Measurements from ENCODE around the gene SLC35B2. TPM values are rescaled to one million over a fixed set of nuclear protein-coding genes. Genes with fewer than 3 reads are reported as not detected.

SLC35B2 gene
- total and polyA plus RNA-seq, 9 of the 15 experiments (the other 6 are each of a cell fraction or from before 2014, with no cell fraction given), result 14.5 to 59.1 (median 47.1) TPM

- no peak for TF ChIP-seq POLR3G (IDR thresholded peaks at IDR 0.05; ENCODE audit: extremely low read depth, insufficient read length, insufficient replicate concordance)
- no peak for TF ChIP-seq PATZ1 (CRISPR knock-in tag; IDR thresholded peaks at IDR 0.05; ENCODE audit: borderline replicate concordance)
- TF ChIP-seq XRCC5 (IDR thresholded peaks at IDR 0.05; ENCODE audit: low read depth, low read length), result no peak
- peak; percentile 96 for TF ChIP-seq PRDM10 (IDR thresholded peaks at IDR 0.05; ENCODE audit: partially characterized antibody)
- TF ChIP-seq ZBTB2 (IDR thresholded peaks at IDR 0.05), result peak; percentile 71; the same call in 1 of the 2 replicates
- no peak for TF ChIP-seq HCFC1 (IDR thresholded peaks at IDR 0.05; ENCODE audit: low read depth, low read length)
- no peak for TF ChIP-seq JUN (IDR thresholded peaks at IDR 0.05; ENCODE audit: borderline replicate concordance, low read depth, low read length)
- TF ChIP-seq JUN (CRISPR knock-in tag; IDR thresholded peaks at IDR 0.05; ENCODE audit: borderline replicate concordance), result no peak
- no peak for TF ChIP-seq ZFP1 (CRISPR knock-in tag; IDR thresholded peaks at IDR 0.05)
- no peak for TF ChIP-seq SREBF1 (IDR thresholded peaks at IDR 0.05; ENCODE audit: borderline replicate concordance, low read depth, low read length)
These were observed 34.6 kb downstream of the SLC35B2 start (continued) for GRCh38 chr6:44222486-44223318.

All from K562 (cell line).